ENCODE data around the gene NRIP3.

GRCh38 chr11:8980485-8980884, 23.3 kb downstream of the NRIP3 start:
- no peak for TF ChIP-seq SUZ12 (IDR thresholded peaks at IDR 0.05; ENCODE audit: extremely low read depth, insufficient read depth, insufficient read length)
- no peak for TF ChIP-seq ZNF274 (IDR thresholded peaks at IDR 0.05; ENCODE audit: low read depth, low read length)
- TF ChIP-seq YY1 (IDR thresholded peaks at IDR 0.05; ENCODE audit: insufficient read depth, insufficient read length) = no peak

Data from NT2/D1 (cell line).